ENCODE results near the gene LAMC2.

The LAMC2 gene

DNA sequence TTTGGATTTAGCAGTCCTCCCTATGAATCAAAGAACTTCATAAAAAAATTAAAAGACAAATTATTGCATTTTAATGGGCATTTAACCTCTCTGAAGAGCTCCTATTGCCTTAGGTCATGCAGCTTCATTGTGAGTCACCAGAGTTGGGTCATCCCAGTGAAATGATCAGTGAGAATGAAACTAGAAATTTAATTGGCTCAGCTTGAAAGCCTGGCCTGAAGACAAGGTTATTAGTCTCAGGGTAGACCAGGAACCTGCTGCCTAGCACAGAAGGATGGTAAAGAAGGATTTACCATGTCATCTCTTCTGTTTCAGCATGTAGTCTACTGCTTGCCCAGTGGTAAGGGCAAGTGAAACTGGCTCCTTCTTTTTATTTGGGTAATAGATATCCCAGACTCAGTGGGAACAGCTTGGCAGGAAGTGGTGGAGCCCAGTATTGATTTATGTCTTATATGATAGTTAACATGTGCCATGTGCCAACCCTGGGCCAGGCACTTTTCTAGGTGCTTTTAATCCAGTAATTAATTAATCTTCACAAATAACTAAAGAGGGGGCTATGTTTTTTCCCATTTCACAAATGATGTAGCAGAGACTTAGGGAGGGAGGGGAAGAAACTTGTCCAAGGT, 23.6 kb downstream of the LAMC2 start:
- DNase-seq (ENCODE audit: low read depth, low spot score), result peak; percentile 55
- H3K27ac ChIP-seq, result peak overlapping the region; percentile 98

- no peak for DNase-seq (ENCODE audit: low read depth, low spot score)
- peak overlapping the region; percentile 98 for H3K27ac ChIP-seq
These were observed 24.6 kb downstream of the LAMC2 start for GRCh38 chr1:183210681-183211080.

DNA sequence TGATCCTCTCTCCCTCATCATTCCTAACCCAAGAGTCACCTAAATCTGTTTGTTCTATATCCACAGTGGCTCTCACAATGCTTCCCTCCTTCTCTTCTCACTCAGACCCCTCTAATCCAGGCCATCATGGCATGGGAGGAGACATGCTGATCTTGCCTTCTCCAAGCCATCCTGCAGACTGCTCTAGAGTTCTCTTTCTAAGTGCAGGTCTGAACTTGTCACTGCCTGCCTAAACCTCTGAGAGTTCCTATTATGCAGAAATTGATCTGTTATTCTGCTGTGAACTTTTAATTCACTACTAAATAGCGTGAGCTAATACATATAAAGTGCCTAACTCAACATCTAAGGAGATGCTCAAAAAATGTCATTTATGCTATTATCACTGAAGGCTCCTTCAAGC, 26.8 kb downstream of the LAMC2 start:
- H3K27ac ChIP-seq, result peak overlapping the region; percentile 98
- no peak for DNase-seq (ENCODE audit: low read depth, low spot score)

- peak overlapping the region; percentile 98 for H3K27ac ChIP-seq
These were observed 28.2 kb downstream of the LAMC2 start for GRCh38 chr1:183214021-183214970.

GRCh38 chr1:183215076-183215720, 29.1 kb downstream of the LAMC2 start:
- H3K27ac ChIP-seq, result peak overlapping the region; percentile 98
- no peak for DNase-seq (ENCODE audit: low read depth, low spot score)

More at GRCh38 chr1:183214021-183214970, 28.2 kb downstream of the LAMC2 start:
- no peak for DNase-seq (ENCODE audit: low read depth, low spot score)

GRCh38 chr1:183215936-183216335, 29.9 kb downstream of the LAMC2 start:
- DNase-seq (ENCODE audit: low read depth, low spot score), result no peak
- peak overlapping the region; percentile 98 for H3K27ac ChIP-seq

GRCh38 chr1:183218027-183218618, 32.1 kb downstream of the LAMC2 start:
- DNase-seq (ENCODE audit: low read depth, low spot score), result no peak
- H3K27ac ChIP-seq, result peak overlapping the region; percentile 98

DNA sequence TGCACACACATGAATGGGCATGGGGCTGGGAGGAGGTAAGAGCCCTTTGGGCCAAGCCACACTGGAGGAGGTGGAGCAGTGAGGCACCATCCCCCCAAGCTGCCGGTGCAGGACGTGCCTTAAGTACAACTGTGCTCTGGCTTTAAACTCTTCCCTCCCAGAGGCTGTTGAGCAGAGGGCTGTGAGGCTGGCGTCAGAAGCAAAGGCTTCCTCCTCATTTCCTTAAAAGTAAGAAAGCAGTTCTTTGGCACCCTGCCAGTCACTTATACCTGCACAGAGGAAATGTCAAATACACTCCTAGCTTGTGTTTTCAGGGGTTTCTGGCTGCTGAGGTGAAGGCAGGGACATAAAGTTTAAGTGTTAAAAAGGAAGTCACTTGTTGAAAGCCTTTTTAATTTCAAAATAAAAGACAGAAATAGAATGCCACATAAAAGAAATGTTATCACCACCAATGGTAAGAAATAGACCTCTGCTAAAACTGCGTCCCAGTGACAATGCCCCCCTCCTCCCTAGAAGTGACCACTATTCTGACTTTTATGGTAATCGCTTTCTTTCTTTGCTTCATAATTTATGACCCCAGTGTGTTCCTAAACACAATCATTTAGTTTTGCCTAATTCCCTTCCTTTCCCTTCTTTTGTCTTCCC, 33.0 kb downstream of the LAMC2 start:
- peak overlapping the region; percentile 98 for H3K27ac ChIP-seq
- no peak for DNase-seq (ENCODE audit: low read depth, low spot score)

- H3K27ac ChIP-seq, result peak overlapping the region; percentile 98
- DNase-seq (ENCODE audit: low read depth, low spot score), result no peak
These were observed 33.5 kb downstream of the LAMC2 start for GRCh38 chr1:183219616-183220009.

GRCh38 chr1:183222909-183223308, 36.8 kb downstream of the LAMC2 start:
- DNase-seq (ENCODE audit: low read depth, low spot score), result no peak
- peak overlapping the region; percentile 84 for H3K27ac ChIP-seq

GRCh38 chr1:183223467-183223866, 37.4 kb downstream of the LAMC2 start:
- DNase-seq (ENCODE audit: low read depth, low spot score), result no peak

DNA sequence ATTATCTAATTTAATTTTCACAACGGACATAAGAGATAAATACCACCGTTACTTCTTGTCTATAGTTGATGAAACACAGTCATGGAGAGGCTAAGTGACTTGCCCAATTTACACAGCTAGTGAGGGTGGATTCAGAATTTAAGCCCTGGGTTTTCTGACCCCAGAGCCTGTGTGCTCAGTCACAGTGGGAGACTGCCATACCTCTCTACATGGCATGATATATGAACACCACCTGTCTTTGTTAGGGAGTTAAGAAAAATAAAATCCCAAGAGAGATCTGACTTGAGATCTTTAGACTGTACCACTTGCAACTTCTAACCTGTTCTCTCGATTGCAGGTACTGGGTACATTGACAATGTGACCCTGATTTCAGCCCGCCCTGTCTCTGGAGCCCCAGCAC, 40.3 kb downstream of the LAMC2 start:
- H3K27ac ChIP-seq, result peak overlapping the region; percentile 84
- DNase-seq (ENCODE audit: low read depth, low spot score), result no peak

More at GRCh38 chr1:183223467-183223866, 37.4 kb downstream of the LAMC2 start:
- peak overlapping the region; percentile 84 for H3K27ac ChIP-seq

DNA sequence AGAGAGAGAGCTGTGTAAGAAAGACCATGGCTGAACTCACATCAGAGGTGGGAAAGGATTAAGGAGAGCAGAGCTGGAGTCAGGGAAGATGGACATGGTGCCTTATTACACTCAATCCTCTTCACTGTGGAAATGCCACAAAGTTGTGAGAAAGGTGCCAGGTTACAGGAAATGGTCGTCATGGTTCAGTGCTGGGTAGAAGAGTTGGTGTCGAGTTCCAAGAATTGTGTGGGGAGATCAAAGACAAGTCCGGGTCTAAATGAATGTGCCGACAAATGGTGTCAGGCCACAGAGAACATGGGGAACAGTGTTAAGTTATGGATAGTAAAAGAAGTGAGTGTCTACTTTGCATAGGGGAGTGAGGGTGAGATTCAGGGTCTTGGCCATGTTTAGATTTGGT, 40.9 kb downstream of the LAMC2 start:
- DNase-seq (ENCODE audit: low read depth, low spot score), result no peak
- peak overlapping the region; percentile 84 for H3K27ac ChIP-seq

- H3K27ac ChIP-seq, result peak overlapping the region; percentile 84
- DNase-seq (ENCODE audit: low read depth, low spot score), result no peak
These were observed 41.6 kb downstream of the LAMC2 start for GRCh38 chr1:183227422-183228346.

GRCh38 chr1:183228347-183229220, 42.5 kb downstream of the LAMC2 start:
- no peak for DNase-seq (ENCODE audit: low read depth, low spot score)
- peak overlapping the region; percentile 84 for H3K27ac ChIP-seq

- no peak for DNase-seq (ENCODE audit: low read depth, low spot score)
- H3K27ac ChIP-seq, result peak overlapping the region; percentile 84
These were observed 44.3 kb downstream of the LAMC2 start for GRCh38 chr1:183230413-183230812.

GRCh38 chr1:183231545-183231944, 45.5 kb downstream of the LAMC2 start:
- DNase-seq (ENCODE audit: low read depth, low spot score), result no peak
- peak overlapping the region; percentile 84 for H3K27ac ChIP-seq

DNA sequence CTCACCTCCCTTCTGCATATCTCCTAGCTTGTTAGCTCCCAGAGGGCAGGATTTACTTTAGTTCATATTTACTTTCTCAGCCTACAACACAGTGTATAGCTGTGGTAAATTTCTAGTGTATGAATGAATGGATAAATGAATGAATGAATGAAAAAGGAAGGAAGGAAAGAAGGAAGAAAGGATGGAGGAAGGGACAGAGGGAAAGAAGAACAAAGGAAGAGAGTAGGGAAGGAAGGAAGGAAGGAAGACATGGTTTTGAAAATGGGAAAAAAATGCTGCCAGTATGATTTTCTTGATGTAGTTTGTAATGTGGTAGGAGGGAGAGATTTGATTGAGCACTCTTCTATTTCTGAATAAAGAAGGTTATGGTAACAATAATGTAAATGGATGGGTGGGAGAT, 47.0 kb downstream of the LAMC2 start:
- DNase-seq (ENCODE audit: low read depth, low spot score), result no peak
- peak overlapping the region; percentile 84 for H3K27ac ChIP-seq
